GM21723 (cell line): Measurements from ENCODE around the gene ENPP3.

Experiments used
- ATAC-seq: cut with Tn5 transposase; IDR thresholded peaks from one replicate; pipeline ENCODE4 v1.9.1; 2021; ENCODE audit warnings: mild to moderate bottlenecking, moderate library complexity; ENCODE audit not compliant: unreplicated experiment

Gene ENPP3

GRCh38 chr6:131636880-131637792 is at the start of gene ENPP3:
Gene ENPP3 (plus strand): TSS chr6:131637302. CDS start chr6:131637385, 83 bp downstream.
- ATAC-seq = no peak

- no peak for ATAC-seq
Measured at GRCh38 chr6:131587909-131588308, 49.2 kb upstream of the ENPP3 start.

- ATAC-seq = no peak
Measured at GRCh38 chr6:131588643-131589042, 48.5 kb upstream of the ENPP3 start.

GRCh38 chr6:131592935-131593334 is 44.2 kb upstream of the ENPP3 start:
- no peak for ATAC-seq

GRCh38 chr6:131594074-131594473 is 43.0 kb upstream of the ENPP3 start:
- no peak for ATAC-seq

- ATAC-seq = no peak
Measured at GRCh38 chr6:131597446-131597845, 39.7 kb upstream of the ENPP3 start.

- no peak for ATAC-seq
Measured at GRCh38 chr6:131600716-131601115, 36.4 kb upstream of the ENPP3 start.

- ATAC-seq = no peak
Measured at GRCh38 chr6:131602781-131603312, 34.3 kb upstream of the ENPP3 start.

GRCh38 chr6:131613296-131613925 is 23.7 kb upstream of the ENPP3 start:
- no peak for ATAC-seq

- ATAC-seq = no peak
Measured at GRCh38 chr6:131615275-131615674, 21.8 kb upstream of the ENPP3 start.

GRCh38 chr6:131627724-131628682 is 9.1 kb upstream of the ENPP3 start, which contains the start of gene MED23:
Gene MED23 (minus strand): TSS chr6:131628242. CDS start chr6:131628049, 193 bp downstream.
- peak; percentile 98 for ATAC-seq

- no peak for ATAC-seq
Measured at GRCh38 chr6:131628726-131629125, 8.4 kb upstream of the ENPP3 start.

GRCh38 chr6:131629651-131630050 is 7.5 kb upstream of the ENPP3 start:
- no peak for ATAC-seq

- no peak for ATAC-seq
Measured at GRCh38 chr6:131631625-131632289, 5.3 kb upstream of the ENPP3 start.

- ATAC-seq = peak; percentile 64
Measured at GRCh38 chr6:131635384-131636340, 1.4 kb upstream of the ENPP3 start.

- ATAC-seq = no peak
Measured at GRCh38 chr6:131638013-131638412, 911 bp downstream of the ENPP3 start.

GRCh38 chr6:131640100-131640499 is 3.0 kb downstream of the ENPP3 start:
- peak; percentile 65 for ATAC-seq

GRCh38 chr6:131640576-131640975 is 3.5 kb downstream of the ENPP3 start:
- no peak for ATAC-seq

GRCh38 chr6:131641554-131641953 is 4.5 kb downstream of the ENPP3 start:
- ATAC-seq = no peak
